ENCODE results near the gene XPO1.

GRCh38 chr2:61562615-61563014 is 24.5 kb upstream of the XPO1 start:
- TF ChIP-seq CTCF (IDR thresholded peaks at IDR 0.05) (no peak), POLR2A (IDR thresholded peaks at IDR 0.05) (no peak)
